GM19351 (cell line): ENCODE results near the gene CEMIP.

Experiments
- ATAC-seq: cut with Tn5 transposase; IDR thresholded peaks from one replicate; pipeline ENCODE4 v1.9.1; 2021; ENCODE audit warnings: mild to moderate bottlenecking, moderate library complexity; ENCODE audit not compliant: unreplicated experiment

The CEMIP gene

GRCh38 chr15:80976851-80977250 is 197.7 kb downstream of the CEMIP start:
- ATAC-seq = no peak

GRCh38 chr15:80977627-80978036 is 198.5 kb downstream of the CEMIP start:
- ATAC-seq = no peak

DNA sequence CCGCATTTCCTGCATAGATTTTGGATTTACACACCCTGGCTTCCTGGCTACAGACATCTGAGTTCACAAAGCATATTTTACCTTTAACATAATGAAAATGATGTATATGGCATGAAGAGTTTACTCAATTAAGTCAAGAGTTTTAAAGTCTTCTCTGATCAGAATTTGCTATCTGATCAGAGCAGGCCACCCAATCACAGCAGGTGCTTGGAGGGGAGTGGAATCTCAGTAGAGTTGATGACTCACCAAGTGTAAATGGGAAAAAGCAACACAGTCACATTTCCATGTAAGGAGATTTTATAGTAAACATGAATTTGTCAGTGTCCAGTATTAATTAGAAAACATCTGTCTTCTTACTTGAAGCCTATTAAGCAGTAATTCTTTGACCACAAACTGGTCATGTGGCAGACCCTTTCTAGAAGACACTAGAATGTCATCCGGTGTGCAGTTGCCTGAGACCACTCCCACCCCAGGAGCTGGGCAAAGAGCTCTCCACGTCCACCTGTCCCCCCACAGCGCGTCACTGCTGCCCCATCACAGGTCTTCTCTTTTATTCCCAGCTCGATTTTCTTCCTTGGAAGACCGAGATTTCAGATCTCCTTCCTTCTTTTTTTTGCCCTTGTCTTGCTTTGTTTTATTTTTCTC is 199.6 kb downstream of the CEMIP start:
- no peak for ATAC-seq

DNA sequence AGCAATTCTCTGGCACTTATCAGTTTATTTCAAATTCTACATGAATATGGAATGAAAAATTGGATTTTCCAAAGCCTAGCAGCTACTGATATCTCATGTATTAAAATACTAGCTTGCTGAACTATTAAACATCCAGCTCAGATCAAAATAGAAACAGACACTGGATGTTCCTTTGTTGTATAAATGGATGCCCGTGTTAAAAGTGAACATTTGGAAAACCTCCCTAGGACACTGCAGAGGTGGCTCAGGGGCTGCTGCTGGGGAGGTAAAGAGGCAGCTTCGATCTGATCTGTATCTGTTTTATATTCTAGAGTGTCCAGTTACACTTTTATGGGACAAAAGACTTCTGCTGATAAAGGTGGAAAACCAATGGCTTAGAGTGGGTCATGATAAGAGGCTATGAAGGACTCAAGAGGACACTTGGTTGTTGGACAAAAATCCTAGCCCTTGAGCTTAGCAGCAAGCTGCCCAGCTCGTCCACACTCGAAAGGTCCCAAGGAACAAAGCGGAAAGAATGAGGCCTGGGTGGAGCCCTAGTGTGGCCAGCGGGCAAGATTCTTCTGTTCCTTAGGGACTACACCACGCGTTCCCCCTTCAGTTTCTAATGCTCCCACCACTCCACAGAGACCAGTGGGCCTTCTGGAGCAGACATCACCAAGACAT is 200.5 kb downstream of the CEMIP start:
- ATAC-seq = no peak

GRCh38 chr15:80982205-80982604 is 203.0 kb downstream of the CEMIP start:
- peak; percentile 47 for ATAC-seq

GRCh38 chr15:80982839-80983238 is 203.7 kb downstream of the CEMIP start:
- no peak for ATAC-seq

- ATAC-seq = no peak
These were observed 205.7 kb downstream of the CEMIP start for GRCh38 chr15:80984856-80985255.

DNA sequence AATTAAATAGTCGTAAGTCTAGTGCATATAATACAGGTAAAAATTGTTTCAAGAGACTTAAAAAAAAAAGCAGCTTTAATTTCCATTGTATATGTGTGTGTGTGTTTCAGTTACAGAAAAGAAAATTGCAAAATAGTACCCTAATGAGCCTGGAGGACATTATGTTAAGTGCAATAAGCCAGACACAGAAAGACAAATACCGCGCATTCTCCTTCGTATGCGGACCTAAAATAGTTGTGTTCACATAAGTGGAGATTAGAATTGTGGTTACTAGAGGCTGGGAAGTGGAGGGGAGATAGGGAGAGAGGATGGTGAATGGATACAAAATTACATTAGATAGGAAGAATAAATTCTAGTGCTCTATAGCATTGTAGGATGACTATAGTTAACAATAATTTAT is 206.8 kb downstream of the CEMIP start:
- no peak for ATAC-seq

DNA sequence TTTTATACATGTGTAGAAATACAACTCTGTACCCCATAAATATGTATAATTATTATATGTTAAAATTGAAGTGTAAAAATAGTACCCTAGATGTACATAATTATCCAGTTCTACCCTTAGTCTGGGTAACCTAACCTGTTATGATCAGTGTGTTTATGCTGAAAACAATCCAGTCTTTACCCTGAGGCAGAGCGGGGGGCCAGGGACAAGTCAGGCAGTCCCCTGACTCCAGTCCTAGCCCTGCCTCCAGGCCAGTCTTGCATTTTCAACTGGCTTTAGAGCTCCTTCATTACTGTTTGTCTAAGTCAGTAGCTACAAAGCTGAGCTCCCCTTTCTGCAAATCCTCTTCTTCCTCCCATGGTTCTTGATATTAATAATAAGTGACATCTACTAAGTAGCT is 207.3 kb downstream of the CEMIP start:
- ATAC-seq = no peak

- ATAC-seq = no peak
These were observed 209.1 kb downstream of the CEMIP start for GRCh38 chr15:80988148-80988796.

DNA sequence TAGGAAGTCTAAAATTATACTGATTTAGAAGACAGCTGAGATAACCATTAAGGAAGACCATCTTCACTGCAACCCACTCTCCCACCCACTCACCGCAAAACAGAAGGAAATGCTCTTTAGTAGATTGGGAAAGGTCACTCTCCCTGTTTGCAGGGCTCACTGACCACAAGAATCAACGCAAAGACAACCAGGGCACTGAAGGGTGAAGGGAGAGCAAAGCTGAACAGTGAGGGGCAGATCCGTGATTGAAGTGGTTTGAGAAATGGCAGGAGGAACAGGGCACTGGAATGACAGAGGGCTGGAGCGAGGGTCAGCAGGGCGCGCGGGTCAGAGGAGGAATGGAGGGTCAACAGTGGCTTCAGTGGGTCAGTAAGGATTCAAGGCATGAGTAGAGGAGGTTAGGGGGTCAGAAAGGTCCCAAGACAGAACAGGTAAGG is 209.9 kb downstream of the CEMIP start:
- ATAC-seq = peak; percentile 2

GRCh38 chr15:80989518-80990478 is 210.6 kb downstream of the CEMIP start, which contains the start of gene MESD:
TSS of gene MESD (minus strand) at chr15:80989819. CDS start at chr15:80989791, 28 bp downstream.
- peak; percentile 94 for ATAC-seq

DNA sequence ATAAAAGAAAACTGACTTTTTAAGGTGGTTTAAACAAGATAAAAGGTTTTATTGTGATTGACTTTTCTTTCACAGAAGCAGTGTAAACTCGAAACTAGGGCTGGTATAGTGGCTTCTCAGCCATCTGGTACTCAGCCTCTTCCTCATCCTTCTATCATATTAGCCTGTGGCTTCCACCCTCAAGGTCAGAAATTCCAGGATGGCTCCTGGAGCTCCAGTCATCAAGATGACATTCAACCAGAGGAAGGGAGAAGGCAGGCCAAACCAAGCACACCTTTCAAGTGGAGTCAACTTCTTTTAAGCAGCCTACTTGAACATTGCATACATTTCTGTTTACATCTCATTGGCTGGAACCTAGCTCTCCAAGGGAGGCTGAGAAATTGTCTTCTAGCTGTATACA is 211.8 kb downstream of the CEMIP start:
- ATAC-seq = no peak

DNA sequence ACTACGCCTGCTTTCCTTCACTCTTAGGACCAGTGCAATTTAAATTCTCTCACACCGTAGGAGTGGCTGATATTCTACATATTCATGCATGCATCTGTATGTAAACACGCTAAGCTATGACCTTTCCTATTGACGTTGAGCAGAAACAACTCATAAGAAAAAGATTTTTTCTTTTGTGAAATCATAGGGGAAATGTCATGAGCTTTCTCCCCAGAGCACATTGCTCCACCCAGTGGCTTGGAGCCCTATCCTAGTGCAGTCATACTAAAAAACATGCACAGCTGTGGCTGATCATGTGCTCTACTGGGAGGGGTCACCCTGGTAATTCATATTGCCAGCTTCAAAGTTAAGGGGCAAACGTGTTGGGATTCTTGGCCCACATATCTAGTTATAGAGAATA is 212.3 kb downstream of the CEMIP start:
- no peak for ATAC-seq

GRCh38 chr15:80992006-80992405 is 212.8 kb downstream of the CEMIP start:
- ATAC-seq = no peak

GRCh38 chr15:80992441-80992840 is 213.3 kb downstream of the CEMIP start:
- no peak for ATAC-seq

DNA sequence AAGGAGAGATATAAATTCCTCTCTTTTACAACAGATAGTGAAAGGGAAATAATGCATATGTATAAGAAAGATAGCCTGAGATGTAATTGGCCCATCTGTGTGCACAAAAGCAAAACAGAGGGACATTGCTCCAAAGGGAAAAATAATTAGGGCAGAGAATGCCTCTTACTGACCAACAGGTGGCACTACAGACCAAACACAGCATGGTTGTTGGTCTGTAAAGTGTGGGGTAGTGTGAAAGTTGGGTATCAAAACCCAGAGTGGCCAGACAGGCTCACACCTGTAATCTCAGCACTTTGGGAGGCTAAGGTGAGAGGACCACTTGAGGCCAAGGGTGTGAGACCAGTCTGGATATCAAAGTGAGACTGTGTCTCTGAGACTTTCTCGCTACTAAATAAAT is 217.1 kb downstream of the CEMIP start:
- ATAC-seq = no peak

DNA sequence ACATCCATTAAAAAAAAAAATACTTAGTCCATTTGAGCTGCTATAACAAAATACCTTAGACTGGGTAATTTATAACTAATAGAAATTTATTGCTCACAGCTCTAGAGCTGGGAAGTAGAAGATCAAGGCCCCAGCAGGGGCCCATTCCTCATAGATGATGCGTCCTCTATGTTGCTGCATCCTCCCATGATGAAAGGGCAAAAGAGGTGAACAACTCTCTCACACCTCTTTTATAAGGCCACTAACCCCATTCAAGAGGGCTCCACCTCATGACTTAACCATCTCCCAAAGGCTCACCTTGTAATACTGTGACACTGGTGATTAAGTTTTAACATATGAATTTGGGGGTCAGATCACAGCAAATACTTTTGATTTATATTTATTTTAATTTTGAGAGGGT is 218.5 kb downstream of the CEMIP start:
- no peak for ATAC-seq

DNA sequence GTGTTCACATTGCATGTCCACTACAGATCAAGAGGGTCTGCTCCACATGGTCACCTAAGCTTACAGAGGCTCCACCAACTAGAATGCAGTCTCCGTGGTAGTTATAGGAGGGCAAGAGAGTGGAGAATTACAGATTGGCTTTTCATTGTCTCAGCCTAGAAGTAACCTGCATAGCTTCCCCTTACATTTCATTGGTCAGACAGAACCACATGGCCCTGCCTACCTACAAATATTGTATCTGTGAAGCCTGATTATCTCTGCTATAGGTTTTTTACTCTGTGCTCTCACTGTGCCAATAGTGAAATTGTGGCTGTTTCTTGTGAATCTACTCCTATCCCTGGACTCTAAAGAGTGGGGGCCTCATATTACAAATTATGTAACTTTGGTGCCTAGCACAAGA is 219.1 kb downstream of the CEMIP start:
- no peak for ATAC-seq

DNA sequence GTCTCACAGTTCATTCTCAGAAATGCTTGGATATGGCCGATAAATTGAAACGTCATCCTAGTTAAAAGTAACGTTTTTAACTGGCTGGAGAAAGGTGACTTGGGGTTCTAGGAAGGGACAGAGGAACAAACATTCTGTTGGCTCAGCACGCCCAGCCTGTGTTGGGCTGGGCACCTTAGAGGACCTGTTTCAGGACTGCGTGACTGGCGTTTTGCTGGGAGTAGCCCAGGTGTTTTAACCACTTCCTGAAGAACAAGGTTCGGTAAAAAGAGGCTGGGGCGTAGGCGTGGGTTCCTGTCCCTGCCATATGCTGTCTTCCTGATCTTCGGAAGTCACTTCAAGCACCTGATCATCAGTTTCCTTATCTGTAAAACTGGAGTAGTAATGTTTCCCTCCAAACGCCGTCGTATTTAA is 220.5 kb downstream of the CEMIP start:
- ATAC-seq = no peak

DNA sequence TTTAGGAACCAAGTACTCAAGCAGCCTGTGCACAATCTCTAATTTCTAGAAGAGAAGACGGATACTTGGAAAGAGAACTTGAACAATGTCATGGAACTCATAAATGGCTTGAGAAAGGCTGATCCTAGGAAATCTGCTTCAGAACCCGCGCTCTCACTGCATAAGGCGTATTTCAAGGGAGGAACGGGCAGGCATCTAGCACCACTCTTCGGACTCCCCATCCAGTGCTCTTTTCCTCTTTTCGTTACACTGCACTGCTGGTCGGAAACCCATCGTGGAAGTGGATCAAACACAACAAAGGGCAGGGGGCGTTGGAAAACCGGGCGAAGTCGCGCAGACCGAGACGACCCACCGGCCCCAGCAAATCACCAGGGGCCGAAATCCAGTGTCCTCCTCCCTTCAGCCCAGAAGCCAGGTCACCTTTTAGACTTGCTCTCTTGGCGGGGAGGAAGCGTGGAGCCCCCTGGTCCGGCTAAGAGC is 221.0 kb downstream of the CEMIP start:
- no peak for ATAC-seq
